Smooth muscle cell (in vitro differentiated cells): ENCODE data around the gene PFDN6. TPM values are rescaled to one million over a fixed set of nuclear protein-coding genes. Genes with fewer than 3 reads are reported as not detected.
A peak's percentile ranks its signal among the peaks of the same experiment; 100 is the strongest.

Experiments
- DNase-seq: peaks from one replicate; lab custom pipeline; 2025; ENCODE audit not compliant: unreplicated experiment; lab: John Stamatoyannopoulos, UW
- H2AFZ ChIP-seq: fragments of 200-600 bp; sonication (generic); 2 replicates; pipeline ENCODE4 v1.6.0; 2016; ENCODE audit warnings: antibody characterized with exemption, low read depth, mild to moderate bottlenecking
- H3F3A ChIP-seq: fragments of 200-600 bp; sonication (generic); 2 replicates; pipeline ENCODE4 v1.6.0; 2017; ENCODE audit warnings: antibody characterized with exemption, low read depth
- H3K27ac ChIP-seq: fragments of 200-600 bp; sonication (generic); 2 replicates; pipeline ENCODE4 v1.5.1; 2016; ENCODE audit warnings: low read depth, mild to moderate bottlenecking
- H3K27me3 ChIP-seq: fragments of 200-600 bp; sonication (generic); 2 replicates; pipeline ENCODE4 v1.6.1; 2016; ENCODE audit warnings: low read depth, mild to moderate bottlenecking
- H3K36me3 ChIP-seq: fragments of 200-600 bp; sonication (generic); 2 replicates; pipeline ENCODE4 v1.5.1; 2016; ENCODE audit warnings: low read depth
- H3K4me1 ChIP-seq: fragments of 200-600 bp; sonication (generic); 2 replicates; pipeline ENCODE4 v1.5.1; 2016; ENCODE audit warnings: low read depth
- H3K4me2 ChIP-seq: fragments of 200-600 bp; sonication (generic); 2 replicates; pipeline ENCODE4 v1.6.0; 2016; ENCODE audit warnings: mild to moderate bottlenecking
- H3K4me3 ChIP-seq: fragments of 200-600 bp; sonication (generic); 2 replicates; pipeline ENCODE4 v1.5.1; 2016; ENCODE audit warnings: mild to moderate bottlenecking
- H3K79me2 ChIP-seq: fragments of 200-600 bp; sonication (generic); 2 replicates; pipeline ENCODE4 v1.6.0; 2016; ENCODE audit warnings: low read depth, mild to moderate bottlenecking
- H3K9ac ChIP-seq: fragments of 200-600 bp; sonication (generic); 2 replicates; pipeline ENCODE4 v1.6.0; 2016; ENCODE audit warnings: low read depth
- H3K9me3 ChIP-seq: fragments of 200-600 bp; sonication (generic); replicated peaks from 2 replicates; pipeline ENCODE4 v1.5.1; 2016; ENCODE audit warnings: low read depth
- H4K20me1 ChIP-seq: fragments of 200-600 bp; sonication (generic); 2 replicates; pipeline ENCODE4 v1.6.0; 2016; ENCODE audit warnings: low read depth
- WGBS: methylation state at CpG from one replicate; pipeline ENCODE4 v1.1.7; 2016; ENCODE audit warnings: low lambda C conversion rate; 5-methylcytosine and 5-hydroxymethylcytosine counted together
- polyA plus RNA-seq: library from polyadenylated mRNA; unstranded; fragments of >200 nt; fragmentation: Nextera tagmentation; extraction: Ambion mirVana; gene quantifications from 2 replicates; pipeline ENCODE4 v1.2.1, GENCODE V29; 2016
- total RNA-seq: library from RNA; depleted of rRNA; stranded (reverse); fragments of >200 nt; gene quantifications from 2 replicates; pipeline ENCODE4 v1.2.3, GENCODE V29; 2014
- TF ChIP-seq, protein P1 (sequence below): fragments of 200-600 bp; sonication (generic); IDR thresholded peaks from 2 replicates; pipeline ENCODE4 v1.5.1; 2017; ENCODE audit warnings: borderline replicate concordance, mild to moderate bottlenecking, antibody characterized with exemption; ENCODE audit not compliant: insufficient read depth, poor library complexity, severe bottlenecking

The PFDN6 gene
- total and polyA plus RNA-seq, 2 experiments from 2014 or later = 23.1 to 33.8 TPM

DNA sequence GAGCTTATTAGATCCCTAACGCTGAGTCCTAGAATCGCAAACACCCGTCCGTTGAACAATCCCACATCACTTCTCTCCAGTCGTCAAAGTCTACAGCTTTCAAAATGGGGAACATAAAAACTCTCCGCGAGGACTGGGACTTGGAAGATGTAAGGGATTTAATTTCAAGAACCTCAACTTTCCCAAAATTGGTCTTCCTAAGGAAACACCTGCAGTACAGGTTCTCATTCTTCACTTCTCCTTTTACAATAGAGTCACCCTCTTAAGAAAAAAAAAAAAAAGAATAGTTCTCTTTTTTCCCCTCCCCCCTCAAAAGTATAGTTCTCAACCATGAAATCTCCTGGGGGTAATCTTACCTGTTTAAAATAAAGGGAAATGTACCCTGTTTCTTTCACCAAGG, 34.7 kb downstream of the PFDN6 start:
- no peak for DNase-seq
- Histone ChIP-seq H3K4me3 (peak overlapping the region; percentile 70), H3K9ac (no peak overlapping the region), H2AFZ (no peak overlapping the region), H4K20me1 (no peaks in the 10 kb centered on the region), H3K27ac (no peak overlapping the region), H3K4me2 (peak overlapping the region; percentile 96), H3K27me3 (no peaks in the 10 kb centered on the region), H3K79me2 (peaks cover 26% of the 10 kb centered on the region), H3K9me3 (no peaks in the 10 kb centered on the region), H3K36me3 (no peaks in the 10 kb centered on the region), H3K4me1 (peaks cover 29% of the 10 kb centered on the region), H3F3A (peaks cover 31% of the 10 kb centered on the region)
- WGBS = 65% methylated on average over 7 of the region's 7 CpGs
- TF ChIP-seq, protein P1, sequence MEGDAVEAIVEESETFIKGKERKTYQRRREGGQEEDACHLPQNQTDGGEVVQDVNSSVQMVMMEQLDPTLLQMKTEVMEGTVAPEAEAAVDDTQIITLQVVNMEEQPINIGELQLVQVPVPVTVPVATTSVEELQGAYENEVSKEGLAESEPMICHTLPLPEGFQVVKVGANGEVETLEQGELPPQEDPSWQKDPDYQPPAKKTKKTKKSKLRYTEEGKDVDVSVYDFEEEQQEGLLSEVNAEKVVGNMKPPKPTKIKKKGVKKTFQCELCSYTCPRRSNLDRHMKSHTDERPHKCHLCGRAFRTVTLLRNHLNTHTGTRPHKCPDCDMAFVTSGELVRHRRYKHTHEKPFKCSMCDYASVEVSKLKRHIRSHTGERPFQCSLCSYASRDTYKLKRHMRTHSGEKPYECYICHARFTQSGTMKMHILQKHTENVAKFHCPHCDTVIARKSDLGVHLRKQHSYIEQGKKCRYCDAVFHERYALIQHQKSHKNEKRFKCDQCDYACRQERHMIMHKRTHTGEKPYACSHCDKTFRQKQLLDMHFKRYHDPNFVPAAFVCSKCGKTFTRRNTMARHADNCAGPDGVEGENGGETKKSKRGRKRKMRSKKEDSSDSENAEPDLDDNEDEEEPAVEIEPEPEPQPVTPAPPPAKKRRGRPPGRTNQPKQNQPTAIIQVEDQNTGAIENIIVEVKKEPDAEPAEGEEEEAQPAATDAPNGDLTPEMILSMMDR = no peak

DNA sequence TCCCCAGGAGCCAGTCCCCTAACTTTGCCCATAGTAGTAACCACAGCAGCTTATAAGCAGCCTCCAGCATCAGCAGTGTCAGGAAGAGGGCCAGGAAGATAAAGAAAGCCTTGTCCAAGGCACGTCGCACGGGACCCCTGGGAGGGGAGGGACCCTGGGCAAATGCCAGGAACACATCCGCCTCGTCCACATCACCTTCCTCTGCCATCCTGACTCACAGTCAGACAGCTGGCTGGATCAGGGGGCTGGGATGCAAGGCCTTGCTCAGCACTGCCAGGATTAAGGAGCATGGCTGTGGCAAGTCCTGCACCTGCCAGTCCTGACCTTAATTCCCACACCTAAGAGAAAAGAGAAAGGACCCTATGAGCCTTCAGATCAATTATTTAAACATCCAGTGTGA, 39.7 kb downstream of the PFDN6 start:
- Histone ChIP-seq H2AFZ (no peak overlapping the region), H3F3A (peaks cover 2% of the 10 kb centered on the region), H3K79me2 (no peaks in the 10 kb centered on the region), H3K4me3 (no peak overlapping the region), H3K9ac (no peak overlapping the region), H3K36me3 (no peaks in the 10 kb centered on the region), H3K9me3 (no peaks in the 10 kb centered on the region), H3K27ac (no peak overlapping the region), H3K4me1 (peaks cover under 1% of the 10 kb centered on the region), H4K20me1 (no peaks in the 10 kb centered on the region), H3K27me3 (no peaks in the 10 kb centered on the region), H3K4me2 (no peak overlapping the region)
- whole genome bisulfite sequencing = 87% methylated on average over 5 of the region's 5 CpGs
- no peak for DNase-seq
- TF ChIP-seq, protein P1 = no peak

DNA sequence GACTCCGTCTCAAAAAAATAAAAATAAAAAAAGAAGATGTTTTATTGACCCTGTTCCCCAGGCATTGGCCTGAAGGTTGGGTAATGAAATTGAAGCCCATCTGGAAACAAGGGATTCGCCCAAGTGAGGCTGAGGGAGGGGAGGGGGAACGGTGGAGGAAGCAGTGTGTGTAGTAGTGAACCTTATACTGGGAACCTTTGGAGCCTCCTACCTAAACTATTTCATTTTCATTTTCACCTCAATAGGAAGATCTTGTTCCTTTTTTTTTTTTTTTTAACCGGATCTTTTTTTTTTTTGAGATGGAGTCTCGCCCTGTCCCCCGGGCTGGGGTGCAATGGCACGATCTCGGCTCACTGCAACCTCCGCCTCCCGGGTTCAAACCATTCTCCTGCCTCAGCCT, 41.3 kb downstream of the PFDN6 start:
- Histone ChIP-seq H3K4me1 (no peaks in the 10 kb centered on the region), H3K27me3 (no peaks in the 10 kb centered on the region), H2AFZ (no peak overlapping the region), H3K4me3 (no peak overlapping the region), H3K79me2 (no peaks in the 10 kb centered on the region), H3F3A (no peaks in the 10 kb centered on the region), H3K9me3 (no peaks in the 10 kb centered on the region), H3K36me3 (no peaks in the 10 kb centered on the region), H3K27ac (no peak overlapping the region), H4K20me1 (no peaks in the 10 kb centered on the region), H3K9ac (no peak overlapping the region), H3K4me2 (no peak overlapping the region)
- TF ChIP-seq, protein P1 = no peak
- WGBS = 88% methylated on average over 10 of the region's 10 CpGs
- no peak for DNase-seq

DNA sequence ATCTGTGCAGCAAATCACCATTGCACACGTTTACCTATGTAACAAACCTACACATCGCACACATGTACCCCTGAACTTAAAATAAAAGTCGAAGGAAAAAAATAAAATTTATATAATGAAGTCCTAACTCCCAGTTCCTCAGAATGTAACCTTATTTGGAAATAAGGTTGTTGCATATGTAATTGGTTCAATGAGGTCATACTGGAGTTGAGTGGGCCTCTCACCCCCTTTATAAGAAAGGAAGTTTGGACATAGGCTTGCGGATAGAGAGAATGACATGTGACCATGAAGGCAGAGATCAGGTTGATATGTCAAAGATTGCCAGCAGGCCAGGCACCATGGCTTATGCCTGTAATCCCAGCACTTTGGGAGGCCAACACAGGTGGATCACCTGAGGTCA, 44.3 kb downstream of the PFDN6 start:
- WGBS = 92% methylated on average over 4 of the region's 4 CpGs
- no peak overlapping the region for H2AFZ ChIP-seq
- TF ChIP-seq, protein P1 = no peak

More for the DNA sequence above, 44.3 kb downstream of the PFDN6 start:
- DNase-seq = no peak
- Histone ChIP-seq H3K79me2 (no peaks in the 10 kb centered on the region), H3K4me1 (no peaks in the 10 kb centered on the region), H3F3A (no peaks in the 10 kb centered on the region), H3K27ac (no peak overlapping the region), H4K20me1 (no peaks in the 10 kb centered on the region), H3K9me3 (no peaks in the 10 kb centered on the region), H3K9ac (no peak overlapping the region), H3K4me3 (no peak overlapping the region), H3K4me2 (no peak overlapping the region), H3K36me3 (no peaks in the 10 kb centered on the region), H3K27me3 (no peaks in the 10 kb centered on the region)
